ENCODE data around the gene HSPB2. TPM values are rescaled to one million over a fixed set of nuclear protein-coding genes. Genes with fewer than 3 reads are reported as not detected.
A peak's percentile ranks its signal among the peaks of the same experiment; 100 is the strongest.

The HSPB2 gene
- total and polyA plus RNA-seq, 2 donors: 0.19 to 2.4 TPM

GRCh38 chr11:111941963-111942362, 29.4 kb downstream of the HSPB2 start:
- H3K4me3 ChIP-seq (ENCODE audit: low read length in 2 of 2): no peak overlapping the region
- DNase-seq (ENCODE audit: low read depth in 6 of 9, low spot score in 9 of 9): no peak
- WGBS: 96% methylated on average over 5 of the region's 5 CpGs
- H3K27me3 ChIP-seq (ENCODE audit: control insufficient read depth in 2 of 2, insufficient read depth in 1 of 2, low read length in 1 of 2): peaks cover 0 to 5% of the 10 kb centered on the region in 2 donors
- no peak overlapping the region for H3K27ac ChIP-seq (ENCODE audit: low read depth in 1 of 2, low read length in 1 of 2)
- peaks cover 2 to 21% of the 10 kb centered on the region in 2 donors for H3K4me1 ChIP-seq (ENCODE audit: control insufficient read depth in 2 of 2, insufficient read depth in 2 of 2, low read length in 2 of 2)
- H3K9me3 ChIP-seq (ENCODE audit: control insufficient read depth in 2 of 2, insufficient read depth in 1 of 2, low read length in 1 of 2): no peaks in the 10 kb centered on the region
- no peaks in the 10 kb centered on the region for H3K36me3 ChIP-seq (ENCODE audit: control insufficient read depth in 2 of 2, insufficient read depth in 2 of 2, low read length in 1 of 2)

- Histone ChIP-seq H3K9me3 (ENCODE audit: control insufficient read depth in 2 of 2, insufficient read depth in 1 of 2, low read length in 1 of 2) (no peaks in the 10 kb centered on the region), H3K4me3 (ENCODE audit: low read length in 2 of 2) (no peak overlapping the region), H3K27me3 (ENCODE audit: control insufficient read depth in 2 of 2, insufficient read depth in 1 of 2, low read length in 1 of 2) (no peaks in the 10 kb centered on the region), H3K4me1 (ENCODE audit: control insufficient read depth in 2 of 2, insufficient read depth in 2 of 2, low read length in 2 of 2) (peaks cover 0 to 14% of the 10 kb centered on the region in 2 donors), H3K27ac (ENCODE audit: low read depth in 1 of 2, low read length in 1 of 2) (no peak overlapping the region), H3K36me3 (ENCODE audit: control insufficient read depth in 2 of 2, insufficient read depth in 2 of 2, low read length in 1 of 2) (no peaks in the 10 kb centered on the region)
- DNase-seq (ENCODE audit: low read depth in 6 of 9, low spot score in 9 of 9): no peak
- 97% methylated on average over 7 of the region's 7 CpGs for WGBS
Measured at GRCh38 chr11:111942829-111943228, 30.3 kb downstream of the HSPB2 start.

- Histone ChIP-seq H3K27ac (ENCODE audit: low read depth in 1 of 2, low read length in 1 of 2) (peak overlapping the region in 1 of 2 donors; percentile 64), H3K36me3 (ENCODE audit: control insufficient read depth in 2 of 2, insufficient read depth in 2 of 2, low read length in 1 of 2) (no peaks in the 10 kb centered on the region), H3K9me3 (ENCODE audit: control insufficient read depth in 2 of 2, insufficient read depth in 1 of 2, low read length in 1 of 2) (no peaks in the 10 kb centered on the region), H3K4me3 (ENCODE audit: low read length in 2 of 2) (no peak overlapping the region), H3K27me3 (ENCODE audit: control insufficient read depth in 2 of 2, insufficient read depth in 1 of 2, low read length in 1 of 2) (no peaks in the 10 kb centered on the region), H3K4me1 (ENCODE audit: control insufficient read depth in 2 of 2, insufficient read depth in 2 of 2, low read length in 2 of 2) (peaks cover 0 to 3% of the 10 kb centered on the region in 2 donors)
- 69% methylated on average over 3 of the region's 3 CpGs for WGBS
- peak in 1 of 9 donors; percentile 38 for DNase-seq (ENCODE audit: low read depth in 6 of 9, low spot score in 9 of 9)
Measured at GRCh38 chr11:111944139-111944538, 31.6 kb downstream of the HSPB2 start.

GRCh38 chr11:111944651-111945051, 32.1 kb downstream of the HSPB2 start:
- Histone ChIP-seq H3K9me3 (ENCODE audit: control insufficient read depth in 2 of 2, insufficient read depth in 1 of 2, low read length in 1 of 2) (no peaks in the 10 kb centered on the region), H3K27ac (ENCODE audit: low read depth in 1 of 2, low read length in 1 of 2) (peak overlapping the region in 1 of 2 donors; percentile 64), H3K4me1 (ENCODE audit: control insufficient read depth in 2 of 2, insufficient read depth in 2 of 2, low read length in 2 of 2) (peaks cover 0 to 3% of the 10 kb centered on the region in 2 donors), H3K36me3 (ENCODE audit: control insufficient read depth in 2 of 2, insufficient read depth in 2 of 2, low read length in 1 of 2) (no peaks in the 10 kb centered on the region), H3K27me3 (ENCODE audit: control insufficient read depth in 2 of 2, insufficient read depth in 1 of 2, low read length in 1 of 2) (no peaks in the 10 kb centered on the region), H3K4me3 (ENCODE audit: low read length in 2 of 2) (no peak overlapping the region)
- peak in 1 of 9 donors; percentile 6 for DNase-seq (ENCODE audit: low read depth in 6 of 9, low spot score in 9 of 9)
- 92% methylated on average over 5 of the region's 5 CpGs for WGBS

GRCh38 chr11:111945198-111945597, 32.7 kb downstream of the HSPB2 start:
- WGBS: 100% methylated on average over 1 of the region's 1 CpG
- no peaks in the 10 kb centered on the region for H3K27me3 ChIP-seq (ENCODE audit: control insufficient read depth in 2 of 2, insufficient read depth in 1 of 2, low read length in 1 of 2)
- H3K4me1 ChIP-seq (ENCODE audit: control insufficient read depth in 2 of 2, insufficient read depth in 2 of 2, low read length in 2 of 2): peaks cover 0 to 3% of the 10 kb centered on the region in 2 donors
- H3K36me3 ChIP-seq (ENCODE audit: control insufficient read depth in 2 of 2, insufficient read depth in 2 of 2, low read length in 1 of 2): no peaks in the 10 kb centered on the region
- DNase-seq (ENCODE audit: low read depth in 6 of 9, low spot score in 9 of 9): no peak
- H3K4me3 ChIP-seq (ENCODE audit: low read length in 2 of 2): no peak overlapping the region
- no peak overlapping the region for H3K27ac ChIP-seq (ENCODE audit: low read depth in 1 of 2, low read length in 1 of 2)
- H3K9me3 ChIP-seq (ENCODE audit: control insufficient read depth in 2 of 2, insufficient read depth in 1 of 2, low read length in 1 of 2): no peaks in the 10 kb centered on the region

GRCh38 chr11:111946499-111946898, 34.0 kb downstream of the HSPB2 start:
- WGBS: 92% methylated on average over 3 of the region's 3 CpGs
- peaks cover 0 to 3% of the 10 kb centered on the region in 2 donors for H3K4me1 ChIP-seq (ENCODE audit: control insufficient read depth in 2 of 2, insufficient read depth in 2 of 2, low read length in 2 of 2)
- no peaks in the 10 kb centered on the region for H3K27me3 ChIP-seq (ENCODE audit: control insufficient read depth in 2 of 2, insufficient read depth in 1 of 2, low read length in 1 of 2)
- H3K9me3 ChIP-seq (ENCODE audit: control insufficient read depth in 2 of 2, insufficient read depth in 1 of 2, low read length in 1 of 2): no peaks in the 10 kb centered on the region
- DNase-seq (ENCODE audit: low read depth in 6 of 9, low spot score in 9 of 9): no peak
- H3K27ac ChIP-seq (ENCODE audit: low read depth in 1 of 2, low read length in 1 of 2): no peak overlapping the region
- no peaks in the 10 kb centered on the region for H3K36me3 ChIP-seq (ENCODE audit: control insufficient read depth in 2 of 2, insufficient read depth in 2 of 2, low read length in 1 of 2)
- H3K4me3 ChIP-seq (ENCODE audit: low read length in 2 of 2): no peak overlapping the region

- Histone ChIP-seq H3K9me3 (ENCODE audit: control insufficient read depth in 2 of 2, insufficient read depth in 1 of 2, low read length in 1 of 2) (no peaks in the 10 kb centered on the region), H3K36me3 (ENCODE audit: control insufficient read depth in 2 of 2, insufficient read depth in 2 of 2, low read length in 1 of 2) (no peaks in the 10 kb centered on the region), H3K4me1 (ENCODE audit: control insufficient read depth in 2 of 2, insufficient read depth in 2 of 2, low read length in 2 of 2) (peaks cover 0 to 3% of the 10 kb centered on the region in 2 donors), H3K27me3 (ENCODE audit: control insufficient read depth in 2 of 2, insufficient read depth in 1 of 2, low read length in 1 of 2) (no peaks in the 10 kb centered on the region), H3K4me3 (ENCODE audit: low read length in 2 of 2) (no peak overlapping the region), H3K27ac (ENCODE audit: low read depth in 1 of 2, low read length in 1 of 2) (no peak overlapping the region)
- DNase-seq (ENCODE audit: low read depth in 6 of 9, low spot score in 9 of 9): no peak
Measured at GRCh38 chr11:111947143-111947542, 34.6 kb downstream of the HSPB2 start.

- H3K4me3 ChIP-seq (ENCODE audit: low read length in 2 of 2): no peak overlapping the region
- 77% methylated on average over 7 of the region's 7 CpGs for WGBS
Measured at GRCh38 chr11:111949519-111950426, 37.2 kb downstream of the HSPB2 start.

GRCh38 chr11:111951565-111951964, 39.0 kb downstream of the HSPB2 start:
- no peak overlapping the region for H3K27ac ChIP-seq (ENCODE audit: low read depth in 1 of 2, low read length in 1 of 2)
- no peaks in the 10 kb centered on the region for H3K27me3 ChIP-seq (ENCODE audit: control insufficient read depth in 2 of 2, insufficient read depth in 1 of 2, low read length in 1 of 2)
- no peaks in the 10 kb centered on the region for H3K9me3 ChIP-seq (ENCODE audit: control insufficient read depth in 2 of 2, insufficient read depth in 1 of 2, low read length in 1 of 2)
- no peaks in the 10 kb centered on the region for H3K4me1 ChIP-seq (ENCODE audit: control insufficient read depth in 2 of 2, insufficient read depth in 2 of 2, low read length in 2 of 2)
- H3K4me3 ChIP-seq (ENCODE audit: low read length in 2 of 2): no peak overlapping the region
- 97% methylated on average over 3 of the region's 3 CpGs for WGBS
- no peak for DNase-seq (ENCODE audit: low read depth in 6 of 9, low spot score in 9 of 9)
- no peaks in the 10 kb centered on the region for H3K36me3 ChIP-seq (ENCODE audit: control insufficient read depth in 2 of 2, insufficient read depth in 2 of 2, low read length in 1 of 2)

More at GRCh38 chr11:111949519-111950426, 37.2 kb downstream of the HSPB2 start:
- H3K27me3 ChIP-seq (ENCODE audit: control insufficient read depth in 2 of 2, insufficient read depth in 1 of 2, low read length in 1 of 2): no peaks in the 10 kb centered on the region
- H3K4me1 ChIP-seq (ENCODE audit: control insufficient read depth in 2 of 2, insufficient read depth in 2 of 2, low read length in 2 of 2): no peaks in the 10 kb centered on the region
- H3K36me3 ChIP-seq (ENCODE audit: control insufficient read depth in 2 of 2, insufficient read depth in 2 of 2, low read length in 1 of 2): no peaks in the 10 kb centered on the region
- no peak for DNase-seq (ENCODE audit: low read depth in 6 of 9, low spot score in 9 of 9)
- no peaks in the 10 kb centered on the region for H3K9me3 ChIP-seq (ENCODE audit: control insufficient read depth in 2 of 2, insufficient read depth in 1 of 2, low read length in 1 of 2)
- no peak overlapping the region for H3K27ac ChIP-seq (ENCODE audit: low read depth in 1 of 2, low read length in 1 of 2)

Data from thymus (tissue), 11 donors.